B cell (primary cell): ENCODE measurements around the gene RPL7A. TPM values are rescaled to one million over a fixed set of nuclear protein-coding genes. Genes with fewer than 3 reads are reported as not detected.

Experiments used
- ATAC-seq: fragments of 200-7000 bp; cut with Tn5 transposase; one replicate; pipeline ENCODE4 v1.10.0; 2021; ENCODE audit warnings: low read depth, mild to moderate bottlenecking, moderate number of reproducible peaks, moderate library complexity
- CTCF ChIA-PET: fragments of 350-600 bp; sonication (Branson Sonifier 250); formaldehyde crosslinking; loops from one replicate; lab custom pipeline; 2021; ENCODE audit warnings: antibody characterized with exemption, inconsistent platforms; lab: Charles Lee
- POLR2A ChIA-PET: fragments of 350-600 bp; sonication (Branson Sonifier 250); formaldehyde crosslinking; loops from one replicate; lab custom pipeline; 2021; ENCODE audit warnings: antibody characterized with exemption; lab: Charles Lee
- DNase-seq: peaks from one replicate; pipeline ENCODE4 v3.0.0; 2013
- H2AFZ ChIP-seq: 2 replicates; pipeline ENCODE4 v1.6.1; 2012; ENCODE audit warnings: mild to moderate bottlenecking, low read depth, low read length; ENCODE audit not compliant: insufficient read depth, poor library complexity, severe bottlenecking
- H3K27ac ChIP-seq, 2 donors: 1 replicate in 1 of 2; 2 replicates in 1 of 2; pipeline ENCODE4 v1.5.1; 2012 to 2013; ENCODE audit warnings: low read length in 2 of 2, mild to moderate bottlenecking in 2 of 2, moderate library complexity in 1 of 2
- H3K27me3 ChIP-seq, 4 experiments: fragments of 200-600 bp in 1 of 4; sonication (generic) in 1 of 4; replicated peaks in 1 of 4; 1 replicate in 2 of 4; 2 replicates in 2 of 4; pipeline versions ENCODE4 v1.6.1 to v1.7.0; 2013 to 2016; ENCODE audit warnings: low read length in 3 of 4, mild to moderate bottlenecking in 2 of 4, mixed read lengths in 1 of 4, moderate library complexity in 1 of 4; ENCODE audit not compliant: insufficient read depth in 4 of 4, control insufficient read depth in 3 of 4; ENCODE audit errors: control extremely low read depth in 1 of 4
- H3K36me3 ChIP-seq, 2 experiments: replicated peaks in 1 of 2; 1 replicate in 1 of 2; 2 replicates in 1 of 2; pipeline versions ENCODE4 v1.6.1 to v1.7.1; 2013; ENCODE audit warnings: low read length in 1 of 2; ENCODE audit not compliant: insufficient read depth in 2 of 2, control insufficient read depth in 1 of 2; ENCODE audit errors: control extremely low read depth in 1 of 2, extremely low read depth in 1 of 2
- H3K4me1 ChIP-seq, 2 donors: fragments of 200-600 bp in 1 of 2; sonication (generic) in 1 of 2; 1 replicate in 1 of 2; 2 replicates in 1 of 2; pipeline versions ENCODE4 v1.5.1 to v1.6.1; 2013 to 2017; ENCODE audit warnings: low read length in 2 of 2; ENCODE audit not compliant: control insufficient read depth in 2 of 2, insufficient read depth in 2 of 2
- H3K4me2 ChIP-seq: replicated peaks from 2 replicates; pipeline ENCODE3; 2012; ENCODE audit warnings: mild to moderate bottlenecking, low read depth, low read length; ENCODE audit not compliant: poor library complexity, severe bottlenecking
- H3K4me3 ChIP-seq, 5 experiments: fragments of 200-600 bp in 1 of 5; sonication (generic) in 1 of 5; 1 replicate in 3 of 5; 2 replicates in 2 of 5; pipeline versions ENCODE4 v1.5.1 to v1.7.0; 2011 to 2016; ENCODE audit warnings: low read length in 4 of 5, mild to moderate bottlenecking in 4 of 5, low read depth in 2 of 5, control low read depth in 1 of 5, moderate library complexity in 1 of 5; ENCODE audit not compliant: insufficient read depth in 1 of 5; ENCODE audit errors: control extremely low read depth in 1 of 5, extremely low read depth in 1 of 5
- H3K79me2 ChIP-seq: fragments of 200-600 bp; sonication (generic); one replicate; pipeline ENCODE4 v1.6.0; 2016; ENCODE audit warnings: low read length; ENCODE audit not compliant: control insufficient read depth, insufficient read depth
- H3K9ac ChIP-seq: fragments of 200-600 bp; sonication (generic); 2 replicates; pipeline ENCODE4 v1.6.1; 2017; ENCODE audit warnings: mild to moderate bottlenecking, low read length, moderate library complexity
- H3K9me3 ChIP-seq, 3 donors: one replicate each; pipeline versions ENCODE4 v1.6.1 to v1.7.1; 2013; ENCODE audit warnings: low read length in 2 of 3; ENCODE audit not compliant: control insufficient read depth in 2 of 3, insufficient read depth in 1 of 3; ENCODE audit errors: control extremely low read depth in 1 of 3
- H4K20me1 ChIP-seq: 2 replicates; pipeline ENCODE4 v1.6.0; 2012; ENCODE audit warnings: mild to moderate bottlenecking, low read length; ENCODE audit not compliant: insufficient read depth, control insufficient read depth, poor library complexity, severe bottlenecking
- H3K27ac Mint-ChIP-seq: one replicate; pipeline ENCODE4 v1.8.0; 2021; ENCODE audit warnings: mixed read lengths
- H3K27me3 Mint-ChIP-seq: one replicate; pipeline ENCODE4 v1.8.0; 2021; ENCODE audit warnings: mixed read lengths
- H3K4me1 Mint-ChIP-seq: one replicate; pipeline ENCODE4 v1.8.0; 2021; ENCODE audit warnings: mixed read lengths
- H3K4me3 Mint-ChIP-seq: one replicate; pipeline ENCODE4 v1.8.0; 2021; ENCODE audit warnings: mixed read lengths
- H3K9me3 Mint-ChIP-seq: one replicate; pipeline ENCODE4 v1.8.0; 2022; ENCODE audit warnings: mixed read lengths; ENCODE audit not compliant: insufficient read depth
- CTCF ChIP-seq: fragments of 200-600 bp; IDR thresholded peaks from one replicate; pipeline ENCODE4 v1.8.0; 2022; ENCODE audit warnings: antibody characterized with exemption, mild to moderate bottlenecking
- EZH2 ChIP-seq: IDR thresholded peaks from 2 replicates; pipeline ENCODE4 v1.6.1; 2012; ENCODE audit warnings: borderline replicate concordance, low read depth, mild to moderate bottlenecking, moderate library complexity, low read length; ENCODE audit not compliant: insufficient read depth, poor library complexity, severe bottlenecking
- WGBS: methylation state at CpG from one replicate; pipeline ENCODE4 v1.1.5; 2013; ENCODE audit warnings: missing lambda C conversion rate; ENCODE audit not compliant: insufficient coverage; 5-methylcytosine and 5-hydroxymethylcytosine counted together
- intact Hi-C: fragments of 100-400 bp; cut with micrococcal nuclease; formaldehyde crosslinking; loops from one replicate; pipeline ENCODE4 v1.10.0; 2022
- polyA plus RNA-seq: library from polyadenylated mRNA; depleted of rRNA; stranded (reverse); fragments of >200 nt; gene quantifications from 2 replicates; pipeline ENCODE4 v1.2.3, GENCODE V29; 2012
- total RNA-seq, 2 donors: library from RNA; stranded (reverse); fragments of 120-200 nt in 1 of 2; gene quantifications; 1 replicate in 1 of 2; 2 replicates in 1 of 2; pipeline versions ENCODE4 v1.2.3 to v1.2.4, GENCODE V29; 2013 to 2022

The RPL7A gene
- total and polyA plus RNA-seq, 2 donors (not counting 1 experiment from before 2014, with no cell fraction given): 2,407 to 3,937 TPM

DNA sequence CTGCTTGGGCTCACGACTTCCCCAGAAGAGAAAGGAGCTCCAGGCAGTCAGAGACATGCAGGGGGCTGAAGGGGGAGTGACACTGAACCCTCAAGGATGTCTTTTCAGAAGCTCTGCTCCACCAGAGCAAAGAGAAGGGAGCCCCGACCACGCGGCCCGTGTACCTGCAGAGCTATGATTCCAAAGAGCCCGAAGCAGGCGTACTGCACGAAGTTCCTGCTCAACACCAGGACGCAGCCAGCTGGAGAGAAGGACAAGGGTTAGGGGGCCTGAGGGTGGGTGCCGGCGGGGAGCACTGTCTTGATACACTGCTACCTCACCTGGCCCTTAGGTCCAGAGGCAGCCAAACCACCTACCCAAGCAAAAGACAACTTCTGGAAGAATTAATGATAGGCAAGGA, 18.4 kb downstream of the RPL7A start:
- CTCF ChIA-PET: interaction anchor here (1.2 to 1.5 kb wide), 2 partner anchors 10 to 120 kb away, joined by 3 to 6 read pairs; partner anchors contain the start of genes SURF1 and SURF2

GRCh38 chr9:133367221-133367620, 19.2 kb downstream of the RPL7A start:
- 96% methylated on average over 22 of the region's 22 CpGs for WGBS
- no peak for ATAC-seq
- peaks cover 22 to 30% of the 10 kb centered on the region in 2 donors for H3K4me1 ChIP-seq
- no peaks in the 10 kb centered on the region for H3K27me3 ChIP-seq
- H3K4me3 ChIP-seq: no peak overlapping the region
- Mint-ChIP-seq H3K9me3 (no peaks in the 10 kb centered on the region), H3K27me3 (no peaks in the 10 kb centered on the region), H3K27ac (no peak overlapping the region), H3K4me3 (no peak overlapping the region), H3K4me1 (peaks cover 38% of the 10 kb centered on the region)
- H3K9ac ChIP-seq: no peak overlapping the region
- ChIA-PET CTCF (no interaction called here), POLR2A (no interaction called here)
- no peaks in the 10 kb centered on the region for H3K9me3 ChIP-seq
- no peak overlapping the region for H2AFZ ChIP-seq
- H3K36me3 ChIP-seq: peaks cover 0 to 74% of the 10 kb centered on the region in 2 experiments
- DNase-seq: no peak
- no peak overlapping the region for H3K27ac ChIP-seq
- no peak for TF ChIP-seq EZH2
- no peak for TF ChIP-seq CTCF
- peaks cover 82% of the 10 kb centered on the region for H4K20me1 ChIP-seq
- H3K79me2 ChIP-seq: peaks cover 67% of the 10 kb centered on the region
- intact Hi-C loops: no loop called here
- no peak overlapping the region for H3K4me2 ChIP-seq

More for the DNA sequence above, 18.4 kb downstream of the RPL7A start:
- 96% methylated on average over 9 of the region's 11 CpGs for WGBS
- ATAC-seq (no peak), DNase-seq (no peak)
- Mint-ChIP-seq H3K9me3 (no peaks in the 10 kb centered on the region), H3K4me3 (no peak overlapping the region), H3K4me1 (peaks cover 30% of the 10 kb centered on the region), H3K27me3 (no peaks in the 10 kb centered on the region), H3K27ac (no peak overlapping the region)
- Histone ChIP-seq H3K4me1 (peaks cover 14 to 23% of the 10 kb centered on the region in 2 donors), H3K9me3 (no peaks in the 10 kb centered on the region), H2AFZ (no peak overlapping the region), H3K79me2 (peaks cover 59% of the 10 kb centered on the region), H4K20me1 (peaks cover 74% of the 10 kb centered on the region), H3K4me3 (no peak overlapping the region), H3K27ac (no peak overlapping the region), H3K36me3 (peaks cover 0 to 77% of the 10 kb centered on the region in 2 experiments), H3K9ac (no peak overlapping the region), H3K4me2 (no peak overlapping the region), H3K27me3 (no peaks in the 10 kb centered on the region)
- TF ChIP-seq CTCF: no peak
- no peak for TF ChIP-seq EZH2
- POLR2A ChIA-PET: no interaction called here
- intact Hi-C loops: no loop called here
